GM18861 (cell line): ENCODE results near the gene FBXO31.

Experiments
- ATAC-seq: cut with Tn5 transposase; IDR thresholded peaks from one replicate; pipeline ENCODE4 v1.9.1; 2021; ENCODE audit not compliant: unreplicated experiment

Gene FBXO31

GRCh38 chr16:87330646-87331045, 52.9 kb downstream of the FBXO31 start:
- ATAC-seq = no peak

- ATAC-seq = no peak
Measured at GRCh38 chr16:87330257-87330624, 53.3 kb downstream of the FBXO31 start.

- ATAC-seq = no peak
Measured at GRCh38 chr16:87329436-87330256, 53.9 kb downstream of the FBXO31 start.

- no peak for ATAC-seq
Measured at GRCh38 chr16:87328846-87329245, 54.7 kb downstream of the FBXO31 start.

- ATAC-seq = no peak
Measured at GRCh38 chr16:87327798-87328495, 55.6 kb downstream of the FBXO31 start.

- ATAC-seq = no peak
Measured at GRCh38 chr16:87326151-87326571, 57.4 kb downstream of the FBXO31 start.

GRCh38 chr16:87325423-87325858, 58.1 kb downstream of the FBXO31 start:
- no peak for ATAC-seq

GRCh38 chr16:87324411-87325275, 58.9 kb downstream of the FBXO31 start:
- no peak for ATAC-seq

GRCh38 chr16:87323727-87324410, 59.7 kb downstream of the FBXO31 start:
- ATAC-seq = no peak

GRCh38 chr16:87322833-87323726, 60.5 kb downstream of the FBXO31 start:
- no peak for ATAC-seq

GRCh38 chr16:87322360-87322759, 61.2 kb downstream of the FBXO31 start:
- ATAC-seq = no peak

GRCh38 chr16:87321336-87322107, 62.1 kb downstream of the FBXO31 start:
- no peak for ATAC-seq

- no peak for ATAC-seq
Measured at GRCh38 chr16:87320510-87321227, 62.9 kb downstream of the FBXO31 start.

GRCh38 chr16:87319997-87320491, 63.5 kb downstream of the FBXO31 start:
- no peak for ATAC-seq

GRCh38 chr16:87319011-87319410, 64.6 kb downstream of the FBXO31 start:
- no peak for ATAC-seq

GRCh38 chr16:87317750-87318644, 65.6 kb downstream of the FBXO31 start:
- no peak for ATAC-seq
